WTC11 (cell line): Measurements from ENCODE around the gene SLC9A6.

Experiments used
- TF ChIP-seq, protein P1 (sequence below): sonication (generic); formaldehyde crosslinking; conservative IDR thresholded peaks from 2 replicates; pipeline ENCODE4 v1.8.1; 2023; ENCODE audit warnings: mild to moderate bottlenecking, low read depth, missing genetic modification reagents, moderate library complexity
- TF ChIP-seq, protein P2 (sequence below): fragments of 200-600 bp; IDR thresholded peaks from 2 replicates; pipeline ENCODE4 v1.8.0; 2022; ENCODE audit warnings: antibody characterized with exemption
- TF ChIP-seq, protein P3 (sequence below): sonication (generic); formaldehyde crosslinking; IDR thresholded peaks from 2 replicates; pipeline ENCODE4 v1.8.0; 2023; ENCODE audit warnings: missing genetic modification reagents

DNA sequence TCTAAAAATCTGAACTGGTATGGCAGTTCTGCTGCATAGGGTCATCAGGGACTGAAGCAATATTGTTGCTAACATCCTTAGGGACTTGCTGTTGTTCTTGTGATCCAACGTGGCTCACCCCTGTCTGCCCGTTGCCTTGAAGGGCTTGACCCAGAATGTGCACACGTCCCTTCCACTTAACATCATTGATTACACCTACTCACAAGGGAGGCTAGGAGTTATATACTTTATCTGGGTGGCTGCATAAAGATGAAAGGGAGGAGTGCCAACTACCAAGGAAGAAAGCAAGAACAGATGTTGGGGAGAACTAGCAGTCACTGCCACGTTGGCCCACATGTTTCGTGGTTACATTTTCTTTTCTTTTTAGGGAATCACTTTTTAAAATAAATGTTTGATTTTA is 34.0 kb downstream of the SLC9A6 start:
- TF ChIP-seq, protein P1, sequence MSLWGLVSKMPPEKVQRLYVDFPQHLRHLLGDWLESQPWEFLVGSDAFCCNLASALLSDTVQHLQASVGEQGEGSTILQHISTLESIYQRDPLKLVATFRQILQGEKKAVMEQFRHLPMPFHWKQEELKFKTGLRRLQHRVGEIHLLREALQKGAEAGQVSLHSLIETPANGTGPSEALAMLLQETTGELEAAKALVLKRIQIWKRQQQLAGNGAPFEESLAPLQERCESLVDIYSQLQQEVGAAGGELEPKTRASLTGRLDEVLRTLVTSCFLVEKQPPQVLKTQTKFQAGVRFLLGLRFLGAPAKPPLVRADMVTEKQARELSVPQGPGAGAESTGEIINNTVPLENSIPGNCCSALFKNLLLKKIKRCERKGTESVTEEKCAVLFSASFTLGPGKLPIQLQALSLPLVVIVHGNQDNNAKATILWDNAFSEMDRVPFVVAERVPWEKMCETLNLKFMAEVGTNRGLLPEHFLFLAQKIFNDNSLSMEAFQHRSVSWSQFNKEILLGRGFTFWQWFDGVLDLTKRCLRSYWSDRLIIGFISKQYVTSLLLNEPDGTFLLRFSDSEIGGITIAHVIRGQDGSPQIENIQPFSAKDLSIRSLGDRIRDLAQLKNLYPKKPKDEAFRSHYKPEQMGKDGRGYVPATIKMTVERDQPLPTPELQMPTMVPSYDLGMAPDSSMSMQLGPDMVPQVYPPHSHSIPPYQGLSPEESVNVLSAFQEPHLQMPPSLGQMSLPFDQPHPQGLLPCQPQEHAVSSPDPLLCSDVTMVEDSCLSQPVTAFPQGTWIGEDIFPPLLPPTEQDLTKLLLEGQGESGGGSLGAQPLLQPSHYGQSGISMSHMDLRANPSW (CRISPR knock-in tag): no peak
- TF ChIP-seq, protein P2, sequence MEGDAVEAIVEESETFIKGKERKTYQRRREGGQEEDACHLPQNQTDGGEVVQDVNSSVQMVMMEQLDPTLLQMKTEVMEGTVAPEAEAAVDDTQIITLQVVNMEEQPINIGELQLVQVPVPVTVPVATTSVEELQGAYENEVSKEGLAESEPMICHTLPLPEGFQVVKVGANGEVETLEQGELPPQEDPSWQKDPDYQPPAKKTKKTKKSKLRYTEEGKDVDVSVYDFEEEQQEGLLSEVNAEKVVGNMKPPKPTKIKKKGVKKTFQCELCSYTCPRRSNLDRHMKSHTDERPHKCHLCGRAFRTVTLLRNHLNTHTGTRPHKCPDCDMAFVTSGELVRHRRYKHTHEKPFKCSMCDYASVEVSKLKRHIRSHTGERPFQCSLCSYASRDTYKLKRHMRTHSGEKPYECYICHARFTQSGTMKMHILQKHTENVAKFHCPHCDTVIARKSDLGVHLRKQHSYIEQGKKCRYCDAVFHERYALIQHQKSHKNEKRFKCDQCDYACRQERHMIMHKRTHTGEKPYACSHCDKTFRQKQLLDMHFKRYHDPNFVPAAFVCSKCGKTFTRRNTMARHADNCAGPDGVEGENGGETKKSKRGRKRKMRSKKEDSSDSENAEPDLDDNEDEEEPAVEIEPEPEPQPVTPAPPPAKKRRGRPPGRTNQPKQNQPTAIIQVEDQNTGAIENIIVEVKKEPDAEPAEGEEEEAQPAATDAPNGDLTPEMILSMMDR: no peak
- TF ChIP-seq, protein P3, sequence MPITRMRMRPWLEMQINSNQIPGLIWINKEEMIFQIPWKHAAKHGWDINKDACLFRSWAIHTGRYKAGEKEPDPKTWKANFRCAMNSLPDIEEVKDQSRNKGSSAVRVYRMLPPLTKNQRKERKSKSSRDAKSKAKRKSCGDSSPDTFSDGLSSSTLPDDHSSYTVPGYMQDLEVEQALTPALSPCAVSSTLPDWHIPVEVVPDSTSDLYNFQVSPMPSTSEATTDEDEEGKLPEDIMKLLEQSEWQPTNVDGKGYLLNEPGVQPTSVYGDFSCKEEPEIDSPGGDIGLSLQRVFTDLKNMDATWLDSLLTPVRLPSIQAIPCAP (CRISPR knock-in tag): no peak
